Fibroblast of lung (primary cell): Measurements from ENCODE around the gene NUDT7. TPM values are rescaled to one million over a fixed set of nuclear protein-coding genes. Genes with fewer than 3 reads are reported as not detected.

ENCODE experiments used
- DNase-seq, 2 donors: peaks; one replicate each; pipeline versions ENCODE4 v3.0.0 to v3.0.0-alpha.2; 2010; ENCODE audit warnings: low read depth in 2 of 2
- H2AFZ ChIP-seq: 2 replicates; pipeline ENCODE4 v1.5.1; 2012; ENCODE audit warnings: low read length, control low read depth, inconsistent platforms
- H3K27ac ChIP-seq: 2 replicates; pipeline ENCODE4 v1.5.1; 2011; ENCODE audit warnings: low read length, control low read depth; ENCODE audit not compliant: insufficient read depth
- H3K27me3 ChIP-seq: 2 replicates; pipeline ENCODE4 v1.5.1; 2011; ENCODE audit warnings: mild to moderate bottlenecking, low read length; ENCODE audit not compliant: control insufficient read depth, insufficient read depth
- H3K36me3 ChIP-seq: 2 replicates; pipeline ENCODE4 v1.5.1; 2011; ENCODE audit warnings: low read length; ENCODE audit not compliant: control insufficient read depth, insufficient read depth
- H3K4me1 ChIP-seq: 2 replicates; pipeline ENCODE4 v1.5.1; 2011; ENCODE audit warnings: low read length; ENCODE audit not compliant: control insufficient read depth, insufficient read depth; ENCODE audit errors: extremely low read depth
- H3K4me2 ChIP-seq: 2 replicates; pipeline ENCODE4 v1.5.1; 2011; ENCODE audit warnings: low read length, control low read depth; ENCODE audit not compliant: insufficient read depth; ENCODE audit errors: extremely low read depth
- H3K4me3 ChIP-seq, 4 experiments: fragments of 200-600 bp in 1 of 4; sonication (generic) in 1 of 4; replicated peaks in 1 of 4; 2 replicates each; pipeline ENCODE4 v1.5.1; 2011 to 2016; ENCODE audit warnings: low read length in 4 of 4, low read depth in 3 of 4, mild to moderate bottlenecking in 3 of 4, control low read depth in 2 of 4, inconsistent platforms in 1 of 4, mixed read lengths in 1 of 4; ENCODE audit not compliant: insufficient read depth in 1 of 4; ENCODE audit errors: control extremely low read depth in 1 of 4
- H3K79me2 ChIP-seq: 2 replicates; pipeline ENCODE4 v1.5.1; 2012; ENCODE audit warnings: mild to moderate bottlenecking, low read length, inconsistent platforms; ENCODE audit not compliant: control insufficient read depth, insufficient read depth
- H3K9ac ChIP-seq: 2 replicates; pipeline ENCODE4 v1.5.1; 2011; ENCODE audit warnings: mild to moderate bottlenecking, low read length, control low read depth; ENCODE audit not compliant: insufficient read depth
- H3K9me3 ChIP-seq: 2 replicates; pipeline ENCODE4 v1.5.1; 2012; ENCODE audit warnings: low read depth, low read length; ENCODE audit not compliant: control insufficient read depth, insufficient read depth
- H4K20me1 ChIP-seq: 2 replicates; pipeline ENCODE4 v1.5.1; 2011; ENCODE audit warnings: low read length; ENCODE audit not compliant: control insufficient read depth, insufficient read depth; ENCODE audit errors: extremely low read depth
- CTCF ChIP-seq, 2 donors: IDR thresholded peaks in 1 of 2; conservative IDR thresholded peaks in 1 of 2; 1 replicate in 1 of 2; 2 replicates in 1 of 2; pipeline ENCODE4 v1.5.1; 2011 to 2012; ENCODE audit warnings: low read length in 2 of 2, control low read depth in 1 of 2, inconsistent platforms in 1 of 2, low read depth in 1 of 2, mild to moderate bottlenecking in 1 of 2
- EZH2 ChIP-seq: IDR thresholded peaks from 2 replicates; pipeline ENCODE4 v1.5.1; 2012; ENCODE audit warnings: low read length, control low read depth, mild to moderate bottlenecking; ENCODE audit errors: missing control alignments
- polyA plus RNA-seq, 2 donors: library from polyadenylated mRNA; depleted of rRNA in 1 of 2; stranded (reverse) in 1 of 2; unstranded in 1 of 2; fragments of >200 nt; gene quantifications; 2 replicates each; pipeline ENCODE4 v1.2.1, GENCODE V29; 2011 to 2012; ENCODE audit warnings: missing spikeins in 1 of 2
- total RNA-seq: library from RNA; depleted of rRNA; stranded (reverse); fragments of >200 nt; gene quantifications from 2 replicates; pipeline ENCODE4 v1.2.1, GENCODE V29; 2014

NUDT7 gene
- total and polyA plus RNA-seq, 2 donors (not counting 1 experiment from before 2014, with no cell fraction given): 15.2 to 21.5 TPM

- H3K9ac ChIP-seq: no peak overlapping the region
- H3K4me1 ChIP-seq: no peaks in the 10 kb centered on the region
- peaks cover 6% of the 10 kb centered on the region for H3K27me3 ChIP-seq
- no peak for DNase-seq
- H2AFZ ChIP-seq: no peak overlapping the region
- no peaks in the 10 kb centered on the region for H3K79me2 ChIP-seq
- H3K9me3 ChIP-seq: no peaks in the 10 kb centered on the region
- H3K4me3 ChIP-seq: no peak overlapping the region
- H4K20me1 ChIP-seq: no peaks in the 10 kb centered on the region
- TF ChIP-seq CTCF (conservative IDR thresholded peaks at IDR 0.05 in 1 of 2, IDR thresholded peaks at IDR 0.05 in 1 of 2; ENCODE audit: low read depth in 1 of 2, low read length in 2 of 2) (no peak), EZH2 (no peak)
- H3K27ac ChIP-seq: no peak overlapping the region
- no peak overlapping the region for H3K4me2 ChIP-seq
- H3K36me3 ChIP-seq: no peaks in the 10 kb centered on the region
Observed at GRCh38 chr16:77785373-77785764, 63.1 kb downstream of the NUDT7 start.

DNA sequence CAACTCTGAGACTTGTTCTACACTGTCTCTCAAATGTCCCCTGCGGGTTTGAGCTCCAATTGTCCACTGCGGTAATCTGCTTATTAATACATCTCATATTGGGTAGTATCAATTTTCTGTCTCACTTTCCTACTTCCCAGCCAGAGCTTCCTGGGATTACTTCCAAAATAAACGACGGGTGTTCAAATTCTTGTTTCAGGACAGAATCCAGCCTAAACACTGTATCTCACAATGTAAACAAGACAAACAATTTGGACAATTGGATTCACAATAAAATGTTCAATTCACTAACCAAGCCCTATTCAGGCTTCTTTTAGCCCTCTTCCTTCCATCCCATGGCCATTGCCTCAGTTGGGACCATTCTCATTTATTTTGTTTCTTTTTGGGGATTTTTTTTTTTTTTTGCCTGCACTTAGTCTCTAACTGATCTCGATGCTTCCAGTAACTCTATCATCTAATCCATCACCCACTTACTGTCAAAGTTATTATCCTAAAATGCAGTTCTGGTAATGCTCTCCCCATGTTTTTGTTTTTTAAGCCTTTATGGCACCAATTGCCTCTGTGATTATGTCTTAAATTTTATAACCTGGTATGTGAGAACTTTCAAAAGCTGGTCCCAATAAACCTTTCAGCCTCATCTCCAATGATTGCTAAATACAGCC is 64.0 kb downstream of the NUDT7 start:
- H4K20me1 ChIP-seq: no peaks in the 10 kb centered on the region
- no peak overlapping the region for H3K4me3 ChIP-seq
- no peak overlapping the region for H2AFZ ChIP-seq

GRCh38 chr16:77787452-77787851 is 65.1 kb downstream of the NUDT7 start:
- no peak for DNase-seq
- Histone ChIP-seq H3K4me1 (no peaks in the 10 kb centered on the region), H3K36me3 (no peaks in the 10 kb centered on the region), H3K27ac (no peak overlapping the region), H4K20me1 (no peaks in the 10 kb centered on the region), H3K79me2 (no peaks in the 10 kb centered on the region), H3K4me3 (no peak overlapping the region), H3K9ac (no peak overlapping the region), H3K4me2 (no peak overlapping the region), H3K27me3 (peaks cover 6% of the 10 kb centered on the region), H3K9me3 (no peaks in the 10 kb centered on the region), H2AFZ (no peak overlapping the region)
- TF ChIP-seq CTCF (conservative IDR thresholded peaks at IDR 0.05 in 1 of 2, IDR thresholded peaks at IDR 0.05 in 1 of 2; ENCODE audit: low read depth in 1 of 2, low read length in 2 of 2): no peak
- no peak for TF ChIP-seq EZH2

More for the DNA sequence above, 64.0 kb downstream of the NUDT7 start:
- Histone ChIP-seq H3K27ac (no peak overlapping the region), H3K9me3 (no peaks in the 10 kb centered on the region), H3K79me2 (no peaks in the 10 kb centered on the region), H3K9ac (no peak overlapping the region), H3K4me2 (no peak overlapping the region), H3K27me3 (peaks cover 6% of the 10 kb centered on the region), H3K36me3 (no peaks in the 10 kb centered on the region), H3K4me1 (no peaks in the 10 kb centered on the region)
- TF ChIP-seq CTCF (conservative IDR thresholded peaks at IDR 0.05 in 1 of 2, IDR thresholded peaks at IDR 0.05 in 1 of 2; ENCODE audit: low read depth in 1 of 2, low read length in 2 of 2): no peak
- no peak for TF ChIP-seq EZH2
- DNase-seq: no peak
